AG04450 (cell line): ENCODE measurements around the gene SRY. TPM values are rescaled to one million over a fixed set of nuclear protein-coding genes. Genes with fewer than 3 reads are reported as not detected.

Source experiments
- CTCF ChIA-PET: fragments of 300-600, 350-600 bp; formaldehyde crosslinking; extraction: SDS; loops from one replicate; lab custom pipeline; 2022; ENCODE audit warnings: antibody characterized with exemption, inconsistent platforms; lab: Charles Lee
- POLR2A ChIA-PET: fragments of 350-600 bp; formaldehyde crosslinking; extraction: SDS; loops from one replicate; lab custom pipeline; 2021; ENCODE audit warnings: antibody characterized with exemption, inconsistent platforms; lab: Yijun Ruan, JAX
- DNase-seq: peaks from one replicate; pipeline ENCODE4 v3.0.0-alpha.2; 2011; ENCODE audit warnings: low read depth, low spot score
- H3K27ac ChIP-seq: one replicate; pipeline ENCODE4 v1.5.1; 2012; ENCODE audit warnings: low read depth, low read length, control low read depth
- H3K27me3 ChIP-seq: one replicate; pipeline ENCODE4 v1.6.0; 2012; ENCODE audit warnings: low read length; ENCODE audit not compliant: control insufficient read depth, insufficient read depth
- H3K4me3 ChIP-seq: 2 replicates; pipeline ENCODE4 v1.5.1; 2011; ENCODE audit warnings: mild to moderate bottlenecking, low read depth, low read length, control low read depth
- H3K9me3 ChIP-seq: 2 replicates; pipeline ENCODE4 v1.5.1; 2012; ENCODE audit warnings: low read length; ENCODE audit not compliant: control insufficient read depth, insufficient read depth
- polyA plus RNA-seq: library from polyadenylated mRNA; depleted of rRNA; stranded (reverse); fragments of >200 nt; gene quantifications from 2 replicates; pipeline ENCODE4 v1.2.3, GENCODE V29; 2011
- TF ChIP-seq, protein P1 (sequence below): IDR thresholded peaks from 2 replicates; pipeline ENCODE4 v1.5.1; 2011; ENCODE audit warnings: low read depth, low read length, control low read depth, inconsistent platforms

SRY gene
- polyA plus RNA-seq, 1 experiment, result not detected

DNA sequence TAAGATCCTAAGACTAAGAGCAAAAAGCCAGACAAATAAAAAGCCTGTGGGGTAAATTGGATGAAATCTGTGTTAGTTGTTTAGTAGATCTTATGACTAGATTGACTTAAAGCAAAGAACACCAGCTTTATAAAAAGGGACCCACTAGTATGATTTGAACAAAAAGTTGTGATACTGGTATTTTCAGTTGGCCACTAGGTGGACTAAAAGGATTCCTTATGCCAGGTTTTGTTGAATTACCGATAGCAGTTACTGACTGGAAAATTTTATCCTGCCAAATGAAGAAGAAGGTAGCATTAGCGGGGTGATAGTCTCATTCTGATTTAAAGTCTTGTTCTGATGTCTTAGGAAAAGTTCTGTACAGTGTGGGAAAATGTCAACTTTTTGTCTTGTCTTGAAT lies 12.8 kb upstream of the SRY start:
- ChIA-PET POLR2A (no interaction called here), CTCF (interaction anchor here (0.6 kb wide), 2 partner anchors 20 to 149 kb away, joined by 3 read pairs; no protein-coding TSS in a partner anchor)
- no peaks in the 10 kb centered on the region for H3K27me3 ChIP-seq
- TF ChIP-seq, protein P1, sequence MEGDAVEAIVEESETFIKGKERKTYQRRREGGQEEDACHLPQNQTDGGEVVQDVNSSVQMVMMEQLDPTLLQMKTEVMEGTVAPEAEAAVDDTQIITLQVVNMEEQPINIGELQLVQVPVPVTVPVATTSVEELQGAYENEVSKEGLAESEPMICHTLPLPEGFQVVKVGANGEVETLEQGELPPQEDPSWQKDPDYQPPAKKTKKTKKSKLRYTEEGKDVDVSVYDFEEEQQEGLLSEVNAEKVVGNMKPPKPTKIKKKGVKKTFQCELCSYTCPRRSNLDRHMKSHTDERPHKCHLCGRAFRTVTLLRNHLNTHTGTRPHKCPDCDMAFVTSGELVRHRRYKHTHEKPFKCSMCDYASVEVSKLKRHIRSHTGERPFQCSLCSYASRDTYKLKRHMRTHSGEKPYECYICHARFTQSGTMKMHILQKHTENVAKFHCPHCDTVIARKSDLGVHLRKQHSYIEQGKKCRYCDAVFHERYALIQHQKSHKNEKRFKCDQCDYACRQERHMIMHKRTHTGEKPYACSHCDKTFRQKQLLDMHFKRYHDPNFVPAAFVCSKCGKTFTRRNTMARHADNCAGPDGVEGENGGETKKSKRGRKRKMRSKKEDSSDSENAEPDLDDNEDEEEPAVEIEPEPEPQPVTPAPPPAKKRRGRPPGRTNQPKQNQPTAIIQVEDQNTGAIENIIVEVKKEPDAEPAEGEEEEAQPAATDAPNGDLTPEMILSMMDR, result peak; percentile 50
- no peak for DNase-seq
- H3K9me3 ChIP-seq, result no peaks in the 10 kb centered on the region
- H3K4me3 ChIP-seq, result no peak overlapping the region
- H3K27ac ChIP-seq, result no peak overlapping the region

DNA sequence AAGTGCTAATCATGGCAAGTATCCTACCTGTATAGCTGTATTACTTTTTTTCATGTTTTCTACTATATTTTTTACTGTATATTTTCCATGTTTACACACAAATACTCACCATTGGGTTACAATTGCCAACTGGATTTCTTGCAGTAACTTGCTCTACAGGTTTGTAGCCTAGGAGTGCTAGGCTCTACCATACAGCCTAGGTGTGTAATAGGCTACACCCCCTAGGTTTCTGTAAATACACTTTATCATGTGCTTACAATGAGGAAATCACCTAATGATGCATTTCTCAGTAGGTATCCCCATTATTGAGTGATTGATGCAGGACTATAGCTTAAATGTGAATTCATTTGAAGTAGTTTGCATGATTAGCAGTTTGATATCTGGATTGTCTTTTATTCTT lies 10.5 kb upstream of the SRY start:
- CTCF ChIA-PET, result no interaction called here
- TF ChIP-seq, protein P1, result no peak
- POLR2A ChIA-PET, result no interaction called here

DNA sequence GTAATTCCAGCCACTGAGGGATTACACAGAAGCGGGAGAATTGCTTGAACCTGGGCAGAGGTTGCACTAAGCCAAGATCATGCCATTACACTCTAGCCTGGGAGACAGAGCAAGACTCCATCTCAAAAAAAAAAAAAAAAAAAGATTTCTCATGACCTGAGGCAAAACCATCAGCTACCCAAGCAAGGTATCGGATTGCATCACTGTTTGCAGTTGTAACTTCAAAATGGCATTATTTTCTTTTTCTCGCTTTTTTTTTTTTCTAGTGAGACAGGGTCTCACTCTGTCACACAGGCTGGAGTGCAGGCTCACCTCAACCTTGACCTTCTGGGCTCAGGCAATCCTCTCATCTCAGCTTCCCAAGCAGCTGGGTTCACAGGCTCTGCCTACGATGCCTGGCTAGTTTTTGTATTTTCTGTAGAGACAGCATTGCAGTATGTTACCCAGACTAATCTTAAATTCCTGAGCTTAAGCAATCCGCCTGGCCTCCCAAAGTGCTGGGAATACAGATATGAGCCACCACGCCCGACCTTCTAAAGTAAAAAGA lies 9.6 kb upstream of the SRY start:
- no peaks in the 10 kb centered on the region for H3K9me3 ChIP-seq
- CTCF ChIA-PET, result no interaction called here
- peaks cover 3% of the 10 kb centered on the region for H3K27me3 ChIP-seq
- POLR2A ChIA-PET, result no interaction called here
- TF ChIP-seq, protein P1, result no peak
- no peak overlapping the region for H3K4me3 ChIP-seq
- no peak for DNase-seq
- H3K27ac ChIP-seq, result no peak overlapping the region

More for the DNA sequence above, 10.5 kb upstream of the SRY start:
- Histone ChIP-seq H3K4me3 (no peak overlapping the region), H3K27me3 (peaks cover 2% of the 10 kb centered on the region), H3K9me3 (no peaks in the 10 kb centered on the region), H3K27ac (no peak overlapping the region)
- DNase-seq, result no peak

DNA sequence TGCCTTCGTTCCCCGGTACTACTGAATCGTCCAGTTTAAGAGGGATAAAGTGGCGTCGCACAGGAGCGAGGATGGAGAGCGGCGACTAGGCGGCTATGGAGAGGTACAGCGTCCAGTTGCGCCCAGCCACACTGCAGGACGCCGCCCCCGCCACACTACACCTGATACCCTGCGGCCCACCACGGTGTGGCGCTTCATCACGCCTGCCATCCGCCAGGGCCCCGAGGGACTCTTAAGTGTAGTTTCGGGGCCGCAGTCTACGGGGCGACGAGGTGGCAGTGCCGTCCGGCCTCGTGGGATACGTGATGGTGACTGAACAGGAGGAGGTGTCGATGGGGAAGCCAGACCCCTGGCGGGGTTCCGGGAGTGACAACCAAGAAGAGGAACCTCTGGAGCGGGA lies 2.3 kb upstream of the SRY start:
- no peak overlapping the region for H3K27ac ChIP-seq
- H3K9me3 ChIP-seq, result peaks cover 3% of the 10 kb centered on the region; the same call in 1 of the 2 replicates
- no peak for DNase-seq
- H3K4me3 ChIP-seq, result no peak overlapping the region
- ChIA-PET POLR2A (no interaction called here), CTCF (no interaction called here)
- peaks cover 30% of the 10 kb centered on the region for H3K27me3 ChIP-seq
- TF ChIP-seq, protein P1, result no peak

DNA sequence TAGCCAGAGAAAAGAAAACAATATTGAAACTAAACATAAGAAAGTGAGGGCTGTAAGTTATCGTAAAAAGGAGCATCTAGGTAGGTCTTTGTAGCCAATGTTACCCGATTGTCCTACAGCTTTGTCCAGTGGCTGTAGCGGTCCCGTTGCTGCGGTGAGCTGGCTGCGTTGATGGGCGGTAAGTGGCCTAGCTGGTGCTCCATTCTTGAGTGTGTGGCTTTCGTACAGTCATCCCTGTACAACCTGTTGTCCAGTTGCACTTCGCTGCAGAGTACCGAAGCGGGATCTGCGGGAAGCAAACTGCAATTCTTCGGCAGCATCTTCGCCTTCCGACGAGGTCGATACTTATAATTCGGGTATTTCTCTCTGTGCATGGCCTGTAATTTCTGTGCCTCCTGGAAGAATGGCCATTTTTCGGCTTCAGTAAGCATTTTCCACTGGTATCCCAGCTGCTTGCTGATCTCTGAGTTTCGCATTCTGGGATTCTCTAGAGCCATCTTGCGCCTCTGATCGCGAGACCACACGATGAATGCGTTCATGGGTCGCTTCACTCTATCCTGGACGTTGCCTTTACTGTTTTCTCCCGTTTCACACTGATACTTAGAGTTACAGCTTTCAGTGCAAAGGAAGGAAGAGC lies 488 bp downstream of the SRY start:
- POLR2A ChIA-PET, result no interaction called here
- Histone ChIP-seq H3K27me3 (peaks cover 29% of the 10 kb centered on the region), H3K27ac (no peak overlapping the region), H3K4me3 (0 out of 2 replicates have a peak overlapping the region, but pooled peaks have one; percentile 23), H3K9me3 (peaks cover 3% of the 10 kb centered on the region; the same call in 1 of the 2 replicates)
- TF ChIP-seq, protein P1, result no peak
- DNase-seq, result no peak
- CTCF ChIA-PET, result no interaction called here
